Astrocyte of the hippocampus (primary cell): ENCODE results near the gene VAT1L.

ENCODE experiments used
- DNase-seq: peaks from one replicate; pipeline ENCODE4 v3.0.0; 2011; ENCODE audit warnings: low read depth, low spot score

Gene VAT1L

DNA sequence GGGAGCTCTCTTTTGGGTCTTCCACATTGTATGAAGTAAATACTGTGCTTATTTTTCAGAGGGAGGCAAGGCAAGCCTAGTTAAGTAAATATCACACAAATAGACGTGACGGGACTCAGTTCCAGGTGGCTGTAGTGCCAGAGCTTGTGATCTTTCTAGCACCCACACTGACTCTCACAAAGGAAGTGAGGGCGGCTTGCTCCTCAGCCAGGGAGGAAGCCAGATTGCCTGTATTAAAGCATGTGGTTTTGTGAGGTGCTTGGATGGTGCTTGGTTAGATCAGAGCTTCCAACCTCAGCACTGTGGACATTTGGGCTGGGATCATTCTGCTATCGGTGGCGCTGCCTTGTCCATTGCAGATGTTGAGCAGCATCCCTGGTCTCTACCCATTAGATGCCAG lies 80.1 kb downstream of the VAT1L start:
- DNase-seq: no peak

DNA sequence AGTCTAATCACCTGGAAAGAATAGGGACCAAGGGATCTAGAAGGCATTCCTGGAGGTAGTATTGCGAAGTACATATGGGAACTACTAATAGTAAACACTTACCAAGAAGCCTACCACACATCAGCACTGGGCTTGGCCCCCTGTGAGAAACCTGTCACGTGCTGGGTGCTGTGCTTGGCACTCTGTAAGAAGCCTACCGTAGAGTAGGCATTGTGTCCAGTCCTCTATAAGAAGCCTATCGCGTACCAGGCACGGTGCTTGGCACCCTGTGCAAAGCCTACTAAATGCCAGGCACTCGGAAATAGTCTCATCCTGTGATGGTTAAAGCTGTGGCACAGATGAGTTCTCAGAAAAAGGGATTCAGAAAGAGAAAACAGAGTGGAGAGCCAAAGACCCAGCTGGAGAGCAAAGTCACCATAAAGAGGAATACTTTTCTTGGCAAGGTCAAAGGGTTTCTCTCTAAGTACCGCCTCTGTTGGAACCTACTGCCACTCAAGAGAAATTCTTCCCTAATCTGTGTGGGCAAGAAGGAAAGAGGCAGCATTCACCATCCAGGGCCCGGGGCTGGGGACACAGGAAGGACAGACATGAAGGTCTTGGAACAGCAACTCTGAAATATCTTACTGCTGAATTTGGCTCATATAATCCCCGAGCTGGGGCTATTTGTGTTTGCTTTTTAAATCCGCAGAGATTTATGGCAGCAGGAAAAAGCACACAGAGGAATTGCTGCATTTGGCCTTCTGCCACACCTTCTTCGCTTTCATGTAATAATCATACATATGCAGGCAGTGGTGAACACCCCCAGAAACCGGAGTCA lies 81.8 kb downstream of the VAT1L start:
- peak; percentile 63 for DNase-seq

DNA sequence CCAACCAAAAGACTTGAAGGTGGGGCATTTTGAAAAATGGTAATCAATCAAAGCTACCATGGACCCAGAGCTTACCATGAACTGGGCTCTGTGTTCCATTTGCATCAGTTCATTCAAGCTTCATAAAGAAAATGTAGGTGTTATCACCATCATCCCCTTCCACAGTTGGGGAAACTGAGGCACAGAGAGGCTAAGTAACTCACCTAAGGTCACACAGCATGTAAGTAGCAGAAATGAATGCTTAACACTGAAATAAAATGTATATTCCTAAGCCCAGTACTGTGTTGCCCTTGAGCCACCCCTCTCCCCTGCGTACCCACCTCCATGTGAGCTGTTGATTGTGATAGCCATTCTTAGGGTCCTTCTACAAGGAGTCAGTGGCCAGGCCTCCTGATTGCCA lies 83.6 kb downstream of the VAT1L start:
- no peak for DNase-seq

DNA sequence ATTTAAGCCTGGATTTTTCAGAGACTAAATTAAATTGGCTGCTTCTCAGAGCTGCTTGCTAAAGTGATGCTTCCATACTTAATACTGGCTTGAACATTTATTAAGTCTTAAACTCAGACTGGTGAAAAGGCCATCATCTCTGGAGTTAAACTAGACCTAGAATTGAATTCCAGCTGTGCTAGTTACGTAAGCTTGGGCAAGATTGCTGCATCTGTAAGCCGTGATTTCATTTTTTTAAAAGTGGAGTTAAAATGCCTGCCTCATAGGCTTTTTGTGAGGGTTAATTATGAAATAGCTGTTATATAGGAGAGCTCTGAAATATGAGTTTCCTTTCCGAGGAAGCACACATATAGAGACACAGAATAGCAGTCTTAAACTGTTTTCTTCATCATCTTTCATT lies 84.7 kb downstream of the VAT1L start:
- DNase-seq: no peak

DNA sequence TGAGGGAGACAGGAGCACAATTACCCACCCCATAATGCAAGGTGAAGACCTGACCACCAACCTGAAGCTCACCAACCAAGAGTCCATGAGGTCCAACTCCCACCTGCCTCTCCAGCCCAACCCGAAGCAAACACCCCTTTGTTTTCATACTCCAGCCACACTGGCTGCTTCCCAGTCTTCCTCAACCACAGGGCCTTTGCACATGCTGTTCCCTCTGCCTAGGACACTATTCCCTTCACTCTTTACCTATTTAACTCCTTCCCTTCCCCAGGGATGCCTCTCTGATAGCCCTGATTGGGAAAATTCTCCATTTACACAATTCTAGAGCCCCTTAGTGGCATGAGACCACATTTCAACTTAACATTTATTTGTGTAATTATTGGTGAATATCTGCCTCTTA lies 86.0 kb downstream of the VAT1L start:
- no peak for DNase-seq

DNA sequence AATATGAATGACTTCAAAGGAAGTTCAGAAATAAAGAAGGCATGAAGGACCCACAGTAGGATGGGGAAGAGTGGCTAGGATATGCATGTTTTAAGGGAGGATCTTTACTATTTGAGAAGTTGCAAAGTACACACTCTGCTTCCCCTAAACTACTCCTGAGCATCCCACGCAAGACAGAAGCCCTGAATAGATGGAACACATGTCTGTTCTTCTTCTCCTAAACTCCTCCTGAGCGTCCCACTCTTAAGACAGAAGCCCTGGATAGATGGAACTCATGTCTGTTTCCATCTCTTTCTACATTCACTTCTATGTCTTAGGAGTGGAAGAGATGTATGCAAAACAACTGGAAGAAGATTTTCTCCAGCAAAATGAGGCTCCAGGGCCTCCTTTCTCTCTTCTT lies 88.4 kb downstream of the VAT1L start:
- no peak for DNase-seq

DNA sequence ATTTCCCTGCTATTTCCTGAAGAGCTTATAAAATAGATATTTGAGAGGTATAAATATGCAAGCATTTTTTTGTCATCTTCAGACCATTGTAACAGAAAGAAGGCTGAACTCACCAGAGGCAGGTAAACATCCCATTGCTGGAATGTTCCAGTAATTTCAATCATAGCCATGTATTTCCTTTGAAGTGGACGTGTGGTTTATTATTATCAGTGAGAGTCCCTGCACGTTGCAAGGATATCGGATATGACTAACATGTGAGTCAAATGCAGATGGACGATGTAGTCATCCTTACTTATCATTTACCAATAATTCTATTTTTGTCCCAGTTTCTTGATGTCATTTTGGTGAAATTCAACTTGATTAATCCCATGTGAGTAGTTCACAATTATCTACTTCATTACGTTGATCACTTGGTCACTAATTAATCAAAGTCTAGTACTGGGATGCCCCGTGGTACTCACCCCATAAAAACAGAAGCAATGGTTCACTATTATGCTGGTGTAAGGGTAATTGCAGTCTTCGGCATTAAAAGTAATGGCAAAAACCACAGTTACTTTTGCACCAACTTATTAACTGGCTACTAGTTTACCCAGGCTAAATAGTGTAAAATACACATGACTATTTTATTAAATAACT lies 89.5 kb downstream of the VAT1L start:
- peak; percentile 61 for DNase-seq

DNA sequence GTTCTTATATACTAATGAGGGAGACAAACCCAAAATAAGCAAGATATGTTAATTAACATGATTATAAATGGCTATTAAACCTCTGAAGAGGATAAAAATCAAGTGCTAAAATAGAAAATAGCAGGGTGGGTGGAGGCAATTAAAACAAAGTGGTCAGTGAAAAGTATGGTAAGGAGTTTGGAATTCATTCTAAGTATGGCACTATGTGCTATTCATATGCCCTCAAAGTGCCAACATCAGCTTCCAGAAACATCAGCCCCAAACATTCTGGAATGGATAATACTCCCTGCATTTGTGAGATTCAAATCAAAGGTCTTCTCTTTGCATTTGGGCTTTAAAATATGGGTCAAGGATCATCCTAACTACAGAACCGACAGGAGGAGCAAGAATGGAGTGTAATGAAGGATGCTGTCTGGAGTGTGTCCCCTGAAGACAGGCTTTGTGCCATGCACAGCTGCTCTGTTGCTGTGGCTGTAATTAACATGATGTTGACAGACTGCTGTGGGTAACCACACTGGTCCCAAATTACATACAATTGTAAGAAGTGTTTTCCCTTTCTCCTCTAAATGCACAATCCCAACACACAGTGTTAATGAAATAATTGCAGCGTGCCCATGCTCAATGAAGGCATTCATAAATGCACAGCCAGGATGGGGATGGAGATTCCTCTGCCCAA lies 93.1 kb downstream of the VAT1L start:
- DNase-seq: no peak

DNA sequence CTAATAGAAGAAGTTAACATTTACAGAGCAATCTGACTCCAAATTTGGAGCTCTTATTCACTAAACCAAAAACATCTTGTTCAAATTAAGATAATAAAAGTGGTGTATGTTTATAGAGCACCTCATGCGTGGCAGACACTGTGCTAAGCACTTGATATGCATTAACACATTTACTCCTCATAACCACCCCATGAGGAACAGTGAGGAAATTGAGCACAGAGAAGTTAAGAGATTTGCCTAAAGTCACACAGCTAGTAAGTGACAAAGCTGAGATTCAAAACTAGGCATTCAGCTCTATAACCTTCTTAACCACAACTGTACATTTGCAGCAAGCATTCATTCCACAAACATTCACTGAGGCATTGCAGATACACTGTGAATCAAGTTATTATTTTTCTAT lies 94.0 kb downstream of the VAT1L start:
- DNase-seq: no peak

DNA sequence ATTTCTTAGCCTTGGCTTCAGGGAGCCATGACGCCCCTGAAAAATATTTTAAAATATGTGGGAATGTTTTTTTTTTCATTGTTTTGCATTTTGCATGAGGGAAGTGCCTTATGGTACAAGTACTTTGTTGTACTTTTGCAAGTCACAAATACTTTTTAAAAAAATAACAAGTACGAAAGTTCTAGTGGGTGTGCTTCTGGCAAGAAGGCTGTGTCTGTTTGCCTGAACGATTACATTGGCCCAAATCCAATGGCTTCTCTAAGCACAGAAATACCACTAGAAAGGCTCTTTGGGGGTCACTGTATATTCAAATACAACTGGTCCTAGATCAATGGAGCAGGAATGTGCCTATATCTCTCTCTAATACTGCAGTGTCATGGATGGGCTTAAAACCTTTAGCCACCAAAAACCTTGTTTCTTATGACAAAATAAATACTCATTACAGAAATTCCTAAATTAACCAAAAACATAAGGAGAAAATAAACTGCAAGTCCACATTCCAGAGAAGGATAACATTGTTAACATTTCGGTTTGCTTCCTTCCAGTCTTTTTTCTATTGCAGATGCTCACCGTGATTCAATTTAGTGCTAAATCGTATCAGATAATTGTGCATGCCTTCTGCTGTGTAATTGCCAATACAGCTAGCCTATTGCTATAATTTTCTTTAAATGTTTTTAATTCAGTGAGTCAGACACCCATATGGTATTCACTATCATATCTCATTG lies 97.4 kb downstream of the VAT1L start:
- peak; percentile 68 for DNase-seq

DNA sequence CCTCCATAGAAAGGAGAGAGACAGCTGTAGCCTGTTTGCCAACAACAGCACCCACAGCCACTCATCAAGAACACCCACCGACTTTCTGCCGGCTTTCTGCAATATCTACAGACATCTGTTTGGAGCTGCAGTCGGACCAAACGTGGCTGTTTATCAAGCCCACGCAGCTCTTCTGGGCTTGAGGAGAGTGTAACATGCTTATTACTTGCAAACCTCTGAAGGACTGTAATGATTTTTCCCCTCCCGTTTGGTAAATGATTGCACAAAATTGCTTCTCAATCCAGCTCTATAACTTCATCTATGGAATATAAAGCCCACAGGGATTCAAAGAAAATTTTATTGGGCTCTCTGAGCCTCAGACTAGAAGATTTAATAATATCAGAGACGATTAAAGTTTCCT lies 100.5 kb downstream of the VAT1L start:
- no peak for DNase-seq

DNA sequence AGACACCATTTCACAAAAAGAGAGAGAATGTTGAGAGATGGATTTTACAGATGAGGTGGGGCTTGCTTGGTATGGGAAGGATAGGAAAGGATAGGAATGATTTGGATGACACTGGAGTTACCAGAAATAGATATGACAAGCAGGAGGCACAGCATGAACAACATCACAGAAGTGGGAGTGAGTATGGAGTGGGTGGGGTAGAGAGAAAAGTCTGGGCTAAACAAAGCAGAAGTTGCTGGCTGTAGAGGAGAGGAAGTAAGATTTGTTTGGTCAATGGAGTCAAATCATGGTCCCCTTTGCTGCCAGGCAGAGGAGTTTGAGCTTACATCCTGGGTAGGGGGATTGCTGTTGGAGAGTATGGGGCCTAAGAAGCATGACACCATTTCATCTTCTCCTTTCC lies 101.7 kb downstream of the VAT1L start:
- no peak for DNase-seq

DNA sequence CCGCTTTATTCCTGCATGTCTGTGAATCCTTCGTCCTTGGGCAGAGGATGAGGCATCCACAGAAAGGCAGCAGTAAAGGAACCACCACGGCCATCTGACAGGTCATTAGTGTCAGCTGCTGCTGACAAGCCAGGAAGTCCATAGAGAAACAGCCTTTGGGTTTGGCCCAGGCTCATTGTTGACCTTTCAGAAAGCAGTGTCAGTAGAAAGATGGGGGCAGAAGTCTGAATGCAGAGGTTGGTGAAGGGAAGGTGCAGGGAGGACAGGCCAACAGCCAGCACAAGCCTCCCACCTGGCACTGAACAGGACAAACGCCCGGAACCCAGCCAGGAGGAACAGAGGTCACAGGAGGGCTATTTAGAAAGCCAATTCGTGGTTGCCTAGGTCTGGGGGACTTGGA lies 105.8 kb downstream of the VAT1L start:
- no peak for DNase-seq

DNA sequence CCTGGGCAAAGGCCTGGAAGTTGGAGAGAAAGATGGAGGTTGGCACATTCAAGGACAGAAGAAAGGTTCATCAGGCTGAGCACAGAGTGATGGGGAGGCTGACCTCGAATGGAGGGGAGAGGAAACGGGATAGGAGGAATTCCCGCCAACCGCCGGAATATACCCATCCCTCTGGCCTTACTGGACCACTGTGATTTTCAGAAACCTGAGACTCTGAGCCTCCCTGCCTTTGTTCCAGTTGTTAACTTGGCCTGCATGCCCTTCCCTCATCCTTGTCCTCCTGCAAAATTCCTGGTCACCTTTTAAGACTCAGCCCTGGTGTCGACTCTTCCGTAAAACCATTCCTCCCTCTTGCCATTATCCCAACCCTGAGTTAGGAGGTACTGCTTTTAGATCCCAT lies 107.6 kb downstream of the VAT1L start:
- no peak for DNase-seq

DNA sequence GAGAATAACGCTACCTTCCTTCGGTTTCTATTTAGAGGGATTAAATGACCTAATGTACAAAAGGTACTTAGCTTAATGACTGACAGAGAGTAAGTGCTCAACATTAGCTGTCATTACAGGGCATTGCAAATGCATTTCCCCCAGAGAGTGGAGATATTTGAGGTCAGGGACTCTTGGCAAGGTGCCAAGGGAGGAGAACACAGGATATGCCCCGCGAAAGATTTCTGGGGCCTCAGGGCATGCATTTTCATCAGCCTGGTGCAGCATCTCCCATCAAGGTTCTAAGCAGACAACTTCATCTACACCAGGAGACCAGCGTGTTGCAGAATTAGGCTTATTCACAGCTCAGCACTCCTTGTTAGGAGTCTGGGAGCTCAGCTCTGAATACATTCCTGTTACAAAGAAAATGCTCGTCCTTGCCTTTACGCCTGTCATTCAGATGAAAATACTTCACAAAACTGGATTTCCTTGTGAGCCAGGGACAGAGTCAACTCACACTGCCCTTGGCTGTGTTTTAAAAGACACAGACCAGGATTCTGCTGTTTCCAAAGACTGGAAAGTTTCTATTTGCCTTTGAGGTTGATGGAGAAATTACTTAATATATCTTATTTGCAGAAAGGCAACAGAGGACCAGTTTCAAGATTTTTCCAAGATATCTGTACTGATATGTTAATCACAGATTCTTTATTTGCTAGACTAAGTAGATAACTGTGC lies 108.2 kb downstream of the VAT1L start:
- peak; percentile 51 for DNase-seq

DNA sequence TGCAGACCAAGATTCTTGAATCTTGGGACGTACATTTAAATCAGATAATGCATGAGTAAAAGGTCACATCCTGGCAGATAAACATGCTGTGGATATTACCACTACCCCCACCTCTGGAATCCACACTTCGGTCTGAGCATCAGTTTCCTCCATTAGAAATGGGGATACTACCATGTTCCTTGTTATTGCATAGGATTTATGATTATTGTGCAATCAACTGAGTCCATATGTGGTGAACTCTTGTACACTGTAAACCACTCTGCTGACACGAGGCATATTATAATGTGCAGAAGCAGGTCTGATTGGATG lies 108.7 kb downstream of the VAT1L start:
- no peak for DNase-seq

DNA sequence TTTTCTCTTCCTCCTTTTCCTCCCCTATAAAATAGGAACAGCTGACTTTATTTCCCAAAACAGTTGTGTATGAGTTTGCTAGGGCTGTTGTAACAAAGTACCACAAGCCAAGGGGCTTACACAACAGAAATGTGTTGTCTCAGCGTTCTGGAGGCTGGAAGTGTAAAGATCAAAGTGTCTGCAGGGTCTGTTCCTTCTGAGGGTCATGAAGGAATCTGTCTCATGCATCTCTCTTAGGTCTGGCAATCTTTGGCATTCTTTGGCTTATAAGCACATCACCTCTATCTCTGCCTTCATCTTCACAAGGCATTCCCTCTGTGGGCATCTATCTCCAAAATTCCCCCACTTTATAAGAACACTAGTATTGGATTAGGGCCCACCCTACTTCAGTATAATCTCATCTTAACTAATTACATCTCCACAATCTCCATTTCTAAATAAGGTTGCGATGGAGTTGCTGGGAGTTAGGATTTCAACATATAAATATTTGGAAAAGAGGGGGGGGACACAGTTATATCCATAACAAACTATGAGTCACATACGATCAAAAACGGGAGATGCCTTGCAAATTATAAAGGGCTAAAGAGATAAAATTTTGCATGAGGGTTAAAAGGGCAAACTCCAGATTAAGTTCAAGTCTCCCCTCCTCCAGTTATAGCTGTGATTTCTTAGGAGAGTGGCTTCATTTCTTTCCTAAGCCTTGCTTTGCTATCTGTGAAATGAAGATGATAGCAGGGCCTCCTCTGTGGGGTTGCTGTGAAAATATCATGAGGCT lies 109.7 kb downstream of the VAT1L start:
- no peak for DNase-seq

DNA sequence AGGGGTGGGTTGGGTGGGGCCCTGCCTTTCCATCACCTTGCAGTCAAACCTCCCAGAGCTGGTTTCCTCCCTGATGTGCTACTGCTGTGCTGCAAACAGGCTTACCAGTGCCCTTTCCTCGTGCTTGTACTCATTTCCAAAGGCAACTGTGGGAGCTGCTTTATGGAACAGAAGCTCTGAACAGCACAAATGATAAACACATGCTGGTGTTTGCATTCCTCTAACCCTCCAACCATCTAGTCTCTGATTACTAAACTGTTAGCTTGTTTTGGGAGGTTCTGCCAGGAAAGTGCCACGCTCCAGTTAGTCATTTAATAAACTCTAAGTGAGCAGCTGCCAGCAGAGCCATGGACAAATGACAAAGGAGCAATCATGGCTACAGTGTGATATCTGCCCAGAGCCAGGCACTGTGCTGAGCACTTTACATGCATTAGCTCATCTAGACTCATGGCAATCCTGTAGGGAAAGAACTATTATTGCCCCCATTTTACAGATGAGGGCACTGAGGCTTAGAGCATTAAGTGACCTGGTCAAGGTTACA lies 110.4 kb downstream of the VAT1L start:
- DNase-seq: peak; percentile 72

DNA sequence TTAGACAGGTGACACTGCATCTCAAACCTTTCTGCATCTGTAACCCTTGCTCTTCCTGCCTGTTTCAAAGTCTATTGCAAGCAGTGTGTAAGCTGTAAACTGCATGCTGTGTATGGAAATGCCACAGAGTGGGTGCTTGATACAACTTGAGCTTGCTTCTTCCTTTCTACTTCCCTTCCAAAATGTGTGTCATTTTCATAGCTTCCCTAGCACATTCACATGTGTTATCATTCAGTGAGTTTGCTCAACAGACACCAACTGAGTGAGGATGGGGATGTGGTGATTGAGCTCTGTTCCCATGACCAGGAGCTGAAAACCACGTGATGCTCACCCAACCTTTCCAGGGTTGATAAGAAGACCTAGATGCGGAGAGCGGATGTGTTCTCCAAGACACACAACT lies 111.1 kb downstream of the VAT1L start:
- no peak for DNase-seq

DNA sequence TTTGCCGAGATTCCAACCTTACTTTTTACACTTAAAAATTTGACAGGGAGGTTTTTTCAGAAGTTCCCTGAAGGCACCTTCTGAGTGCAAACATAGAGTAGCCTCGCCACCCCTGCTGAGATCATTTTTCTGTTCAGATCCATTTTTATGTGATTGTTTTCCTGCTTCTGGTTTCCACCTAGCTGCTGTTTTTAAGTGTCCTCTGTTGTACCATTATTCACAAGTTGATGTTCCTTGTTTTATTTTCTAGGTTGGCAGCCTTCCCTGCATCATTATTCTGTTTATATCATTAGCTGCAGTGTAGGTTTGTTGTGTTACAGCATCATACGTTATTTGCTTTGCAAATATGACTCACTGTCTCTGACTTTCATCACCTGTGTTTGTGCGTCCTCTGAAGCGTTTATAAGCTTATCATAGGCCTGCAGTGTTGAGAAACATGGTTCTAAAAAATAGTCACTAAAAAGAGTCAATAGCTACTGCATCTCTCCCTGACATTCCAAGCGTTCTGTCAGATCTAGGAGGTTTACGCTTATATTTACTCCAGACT lies 117.1 kb downstream of the VAT1L start:
- DNase-seq: no peak
